HG03460 (cell line): ENCODE measurements around the gene SGMS1.
"Not testable (repeated sequence)": the region's sequence is repeated elsewhere in the genome, so short reads cannot be mapped to it uniquely, and the experiment has no call there.

Experiments used
- ATAC-seq: cut with Tn5 transposase; IDR thresholded peaks from one replicate; pipeline ENCODE4 v1.9.1; 2021; ENCODE audit not compliant: unreplicated experiment

The SGMS1 gene

DNA sequence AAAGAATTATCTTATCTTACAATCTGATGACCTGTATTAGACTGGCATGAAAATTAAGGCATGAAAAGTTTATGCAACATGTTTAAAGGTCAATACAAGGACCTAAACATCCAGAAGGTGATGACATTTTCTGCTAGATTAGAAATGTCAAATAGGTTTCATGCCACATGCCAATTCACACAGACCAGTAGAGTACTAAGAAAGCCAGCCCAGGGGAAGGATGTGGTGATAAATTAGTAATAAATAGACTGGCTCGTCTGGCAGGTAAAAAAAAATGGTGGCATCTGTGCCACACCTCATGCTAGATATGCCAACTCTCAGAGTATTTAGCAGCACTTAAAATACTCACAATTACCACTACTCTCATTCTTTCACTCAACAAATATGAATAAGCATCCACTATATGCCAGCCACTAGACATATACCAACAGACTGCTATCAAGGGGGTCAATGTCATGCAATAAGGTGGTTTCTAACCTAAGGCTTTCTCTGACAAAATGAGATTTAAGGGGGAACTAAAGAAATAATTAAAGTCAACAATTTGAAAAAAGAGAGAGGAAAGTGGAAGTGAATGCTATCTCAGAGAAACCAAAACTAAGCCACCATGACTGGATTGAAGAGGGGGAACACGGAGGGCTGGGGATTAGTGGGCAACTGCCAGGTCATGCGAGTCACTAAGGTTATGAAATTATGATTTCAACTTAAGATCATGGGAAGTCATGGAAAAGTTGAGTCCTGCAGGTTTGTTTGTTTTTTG is 83.5 kb downstream of the SGMS1 start:
- peak; percentile 37 for ATAC-seq

DNA sequence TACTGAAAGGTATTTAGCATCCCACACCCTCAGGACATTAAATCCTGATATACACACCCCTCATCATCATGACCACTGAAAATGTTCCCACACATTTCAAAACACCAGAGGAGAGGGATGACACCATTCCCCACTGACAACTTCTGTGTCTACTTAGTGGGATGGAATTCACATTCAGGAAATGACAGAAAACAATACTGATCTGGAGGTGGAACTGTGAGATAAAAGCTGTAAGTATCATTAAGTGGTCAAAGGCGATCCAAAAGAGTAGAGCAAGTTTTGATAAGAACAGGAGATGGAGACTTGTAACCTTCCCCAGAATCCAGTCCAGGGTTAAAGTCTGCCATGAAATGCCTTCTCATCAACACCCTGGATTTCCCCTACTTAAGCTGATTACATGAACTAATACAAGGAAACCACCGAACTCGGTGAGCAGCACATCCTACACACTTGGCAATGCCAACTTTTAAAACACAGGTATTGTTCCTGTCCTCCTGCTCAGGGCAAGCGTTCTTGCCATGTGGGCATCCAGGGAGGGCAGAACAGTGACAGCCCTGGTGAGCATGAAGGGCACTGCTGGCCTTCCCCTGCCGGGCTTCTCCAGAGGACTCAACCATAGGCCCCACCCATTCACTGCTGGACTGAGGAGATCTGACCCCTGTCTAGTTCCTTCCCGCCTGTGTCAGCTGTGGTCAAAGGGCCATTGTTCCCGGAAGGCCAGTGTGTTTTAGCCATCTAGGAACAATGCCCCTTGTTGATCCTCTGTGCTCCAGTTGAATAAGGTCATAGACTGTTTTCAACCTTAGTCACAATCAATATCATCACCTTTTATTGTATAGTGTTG is 85.0 kb downstream of the SGMS1 start:
- ATAC-seq, result peak; percentile 36

DNA sequence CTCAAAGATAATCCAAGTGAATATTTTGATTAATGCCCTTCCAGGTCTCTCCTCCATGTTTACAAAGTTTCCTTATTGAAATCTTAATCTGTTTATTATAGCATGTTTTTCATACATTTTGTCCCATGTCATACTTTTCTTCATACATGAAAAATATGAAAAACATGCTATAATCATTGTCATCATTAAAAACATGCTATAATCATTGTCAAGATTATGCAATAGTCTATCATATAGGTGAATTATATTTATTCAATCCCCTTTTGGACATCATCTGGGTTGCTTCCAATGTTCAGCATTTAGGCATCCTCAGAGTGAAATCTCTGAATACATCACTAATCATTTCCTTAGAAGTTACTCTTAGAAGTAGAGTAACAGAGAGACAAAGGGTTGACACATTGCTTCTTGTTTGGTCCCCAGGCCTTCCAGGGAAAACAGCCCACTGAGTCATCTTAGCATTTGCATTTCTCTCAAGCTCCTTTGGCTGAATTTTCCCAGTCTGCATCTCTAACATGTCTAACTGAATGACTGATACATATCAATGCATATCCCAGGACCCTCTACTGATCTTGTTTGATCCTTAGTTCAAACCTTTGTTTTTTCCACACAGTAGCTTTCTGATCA is 87.0 kb downstream of the SGMS1 start:
- no peak for ATAC-seq

DNA sequence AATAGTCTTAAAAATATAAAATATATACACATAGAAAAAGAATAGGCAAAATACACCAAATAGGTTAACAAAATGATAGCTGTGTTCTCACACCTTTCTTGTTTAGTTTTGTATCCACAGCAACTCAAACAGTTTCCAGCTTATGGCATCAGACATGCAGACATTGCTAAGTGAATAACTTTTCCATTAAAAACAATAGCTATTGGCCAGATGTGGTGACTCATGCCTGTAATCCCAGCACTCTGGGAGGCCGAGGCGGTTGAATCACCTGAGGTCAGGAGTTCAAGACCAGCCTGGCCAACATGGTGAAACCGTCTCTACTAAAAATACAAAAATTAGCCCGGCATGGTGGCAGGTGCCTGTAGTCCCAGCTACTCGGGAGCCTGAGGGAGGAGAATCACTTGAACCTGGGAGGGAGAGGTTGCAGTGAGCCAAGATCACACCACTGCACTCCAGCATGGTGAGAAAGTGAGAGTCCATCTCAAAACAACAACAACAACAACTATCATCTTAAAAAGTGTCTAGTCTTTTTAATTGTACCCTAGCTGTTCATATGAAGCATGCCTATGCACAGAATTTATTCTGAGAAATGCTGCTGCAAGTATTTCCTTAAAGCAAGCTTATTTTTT is 88.9 kb downstream of the SGMS1 start:
- ATAC-seq, result not testable (repeated sequence)

DNA sequence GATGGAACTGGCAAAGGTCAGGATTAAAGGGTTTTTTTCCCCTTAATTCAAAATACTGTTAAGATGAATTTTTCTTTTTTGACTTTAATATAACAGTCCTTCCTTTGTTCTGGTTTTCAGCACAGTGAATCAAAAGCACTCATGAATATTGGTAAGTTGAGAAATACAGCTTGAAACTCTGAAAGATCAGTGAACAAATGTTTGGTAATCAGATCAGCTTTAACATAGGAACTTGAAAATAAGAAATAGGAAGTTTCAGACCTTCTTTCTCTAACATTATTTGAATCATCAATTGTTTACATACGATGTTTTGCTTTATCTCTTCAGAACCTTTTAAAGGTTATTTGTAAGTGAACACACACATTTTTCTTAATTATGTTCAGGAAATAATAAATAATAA is 90.5 kb downstream of the SGMS1 start:
- ATAC-seq, result no peak

DNA sequence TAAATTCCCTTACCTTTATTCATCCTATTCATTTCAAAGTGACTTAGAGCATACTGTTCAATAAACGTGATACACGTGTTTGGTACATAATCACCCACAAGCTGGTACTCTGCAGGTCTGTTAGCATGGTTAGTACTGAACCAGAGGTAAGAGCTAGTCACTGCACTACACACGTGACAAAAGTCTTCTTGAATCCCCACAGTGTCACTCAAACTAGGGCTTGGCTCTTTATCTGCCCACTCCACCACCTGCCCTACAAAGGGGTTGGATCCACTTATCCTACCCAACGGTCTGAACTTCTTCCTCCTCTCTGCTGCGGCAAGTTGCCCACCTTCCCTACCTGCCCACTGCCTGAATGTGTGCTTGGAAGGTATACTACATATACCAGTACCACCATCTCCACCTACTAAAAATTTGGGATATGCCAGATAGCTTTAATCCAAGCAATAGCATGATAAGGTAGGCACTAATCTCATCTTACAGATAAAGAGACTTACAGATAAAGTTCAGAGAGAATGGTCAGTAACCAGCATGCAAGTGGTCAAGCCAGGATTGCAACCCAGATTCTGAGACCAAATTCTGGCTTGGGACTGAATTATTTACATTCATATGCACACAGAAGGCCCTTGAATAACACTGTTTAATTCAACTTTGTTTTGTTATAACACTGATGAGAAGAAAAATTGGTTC is 92.2 kb downstream of the SGMS1 start:
- no peak for ATAC-seq

DNA sequence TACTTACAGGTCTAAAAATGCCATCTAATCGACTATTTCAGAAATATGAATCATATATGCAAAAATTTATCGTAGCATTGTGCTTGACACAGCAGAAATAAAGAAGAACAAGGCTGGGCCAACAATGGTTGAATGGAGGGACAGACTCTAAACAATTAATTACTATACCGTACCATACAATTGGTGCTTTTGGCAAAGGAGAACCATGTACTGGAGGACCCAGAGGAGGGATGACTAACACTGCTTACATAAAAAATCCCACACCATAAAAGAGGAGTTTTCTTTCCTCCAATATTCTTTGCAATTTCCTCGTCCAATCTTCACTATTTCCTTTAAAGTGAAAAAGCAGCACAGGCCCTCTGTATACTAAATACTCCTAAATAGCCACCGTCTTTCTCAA is 94.1 kb downstream of the SGMS1 start:
- ATAC-seq, result no peak

DNA sequence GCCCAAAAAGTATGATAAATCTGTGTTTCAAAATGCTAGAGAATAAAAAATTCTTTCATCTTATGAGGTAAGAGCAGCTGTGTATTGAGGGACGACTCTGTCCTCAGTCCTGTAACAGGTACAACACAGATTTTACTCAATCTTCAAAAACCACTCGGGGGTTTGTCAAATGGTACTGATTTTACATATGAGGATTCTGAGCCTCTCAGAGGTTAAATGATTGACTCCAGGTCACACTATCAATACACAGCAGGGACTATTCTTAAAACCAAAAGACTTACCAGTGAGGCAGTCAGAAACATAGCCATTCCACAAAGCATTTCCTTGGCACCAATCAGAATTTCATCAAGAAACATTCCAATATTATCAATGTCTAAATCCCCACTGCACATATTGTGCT is 95.5 kb downstream of the SGMS1 start:
- peak; percentile 72 for ATAC-seq

DNA sequence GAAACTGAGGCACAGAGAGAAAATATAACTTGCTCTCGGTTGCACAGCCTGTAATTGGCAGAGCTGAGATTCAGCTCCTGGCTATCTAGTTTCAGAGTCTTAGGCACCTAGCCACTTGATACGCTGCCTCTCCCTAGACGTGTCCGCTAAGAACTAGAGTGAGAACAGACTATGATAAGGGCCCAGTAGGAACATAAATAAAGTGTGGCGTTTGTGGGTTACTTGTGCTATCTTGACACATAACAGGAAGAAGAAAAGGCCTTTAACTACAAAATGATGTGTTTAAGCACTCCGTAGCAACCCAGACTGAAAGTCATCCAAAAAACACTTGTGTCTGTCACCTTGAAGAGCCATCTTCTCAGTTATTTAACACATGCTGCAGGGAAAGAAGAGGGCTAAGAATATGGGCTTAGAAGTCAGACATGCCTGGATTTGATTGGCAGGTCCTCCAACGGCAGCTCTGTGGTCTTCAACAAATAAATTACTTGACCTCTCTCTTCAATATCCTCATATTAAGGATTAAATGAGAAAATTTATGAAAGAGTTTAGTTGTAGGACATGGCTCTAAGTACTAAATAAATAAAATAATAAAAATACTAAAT is 96.2 kb downstream of the SGMS1 start:
- no peak for ATAC-seq

DNA sequence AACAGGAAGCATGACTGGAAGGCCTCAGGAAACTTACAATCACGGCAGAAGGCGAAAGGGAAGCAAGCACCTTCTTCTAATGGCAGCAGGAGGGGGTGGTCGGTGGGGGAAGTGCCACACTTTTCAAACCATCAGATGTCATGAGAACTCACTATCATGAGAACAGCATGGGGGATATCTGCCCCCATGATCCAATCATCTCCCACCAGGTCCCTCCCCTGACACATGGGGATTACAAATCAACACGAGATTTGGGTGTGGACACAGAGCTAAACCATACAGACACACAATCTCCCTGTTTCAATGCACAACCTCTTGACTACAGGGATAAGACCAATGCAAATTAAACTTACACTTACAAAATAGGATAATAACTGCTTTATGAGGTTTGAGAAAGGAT is 97.6 kb downstream of the SGMS1 start:
- no peak for ATAC-seq

DNA sequence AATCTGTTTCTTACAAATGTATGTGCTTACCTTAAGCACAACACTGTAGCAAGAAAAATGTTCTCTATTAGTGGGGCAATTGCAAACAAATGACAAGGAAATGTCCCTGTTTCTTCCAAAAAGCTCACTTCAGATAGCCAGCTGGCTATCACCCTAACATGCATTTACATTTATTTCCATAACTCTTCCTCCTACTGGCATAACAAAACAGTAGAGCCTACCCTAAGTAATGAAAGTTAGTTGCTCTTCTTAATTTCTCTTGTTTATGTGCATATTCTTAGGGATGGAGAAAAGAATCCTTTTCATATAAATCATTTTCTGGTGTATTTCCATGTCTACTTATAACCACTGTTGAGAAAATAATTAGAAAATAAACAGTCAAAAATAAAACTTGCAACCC is 100.4 kb downstream of the SGMS1 start:
- no peak for ATAC-seq

DNA sequence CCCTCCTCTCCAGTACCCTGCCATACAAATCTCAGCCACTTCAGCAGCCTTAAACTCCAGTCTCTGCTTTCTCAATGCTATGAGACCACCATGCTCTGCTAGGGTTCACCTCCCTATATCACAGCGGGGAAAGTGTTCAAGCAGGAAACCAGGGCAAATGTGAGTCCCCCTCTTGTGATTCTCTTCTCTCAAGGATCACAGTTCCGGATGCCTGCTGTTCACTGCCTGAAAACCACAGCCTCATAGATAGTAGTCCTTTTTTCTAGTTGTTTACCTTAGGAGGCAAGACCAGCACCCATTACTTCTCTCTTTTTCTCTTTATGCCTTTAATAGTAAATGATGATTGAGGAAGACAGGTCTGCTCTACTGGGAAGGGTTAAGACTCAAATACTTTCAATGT is 100.8 kb downstream of the SGMS1 start:
- no peak for ATAC-seq

DNA sequence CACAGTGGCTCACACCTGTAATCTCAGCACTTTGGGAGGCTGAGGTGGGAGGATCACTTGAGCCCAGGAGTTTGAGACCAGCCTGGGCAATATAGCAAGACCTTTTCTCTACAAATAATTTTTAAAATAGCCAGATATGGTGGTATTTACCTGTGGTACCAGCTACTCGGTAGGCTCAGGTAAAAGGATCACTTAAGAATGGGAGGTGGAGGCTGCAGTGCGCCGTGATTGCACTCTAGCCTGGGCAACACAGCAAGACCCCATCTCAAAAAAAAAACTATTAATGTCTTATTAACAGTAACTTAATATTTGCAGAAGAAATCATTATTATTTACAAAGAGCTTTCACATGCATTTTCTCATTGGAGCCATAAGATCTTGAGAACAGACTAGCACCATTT is 103.6 kb downstream of the SGMS1 start:
- no peak for ATAC-seq

DNA sequence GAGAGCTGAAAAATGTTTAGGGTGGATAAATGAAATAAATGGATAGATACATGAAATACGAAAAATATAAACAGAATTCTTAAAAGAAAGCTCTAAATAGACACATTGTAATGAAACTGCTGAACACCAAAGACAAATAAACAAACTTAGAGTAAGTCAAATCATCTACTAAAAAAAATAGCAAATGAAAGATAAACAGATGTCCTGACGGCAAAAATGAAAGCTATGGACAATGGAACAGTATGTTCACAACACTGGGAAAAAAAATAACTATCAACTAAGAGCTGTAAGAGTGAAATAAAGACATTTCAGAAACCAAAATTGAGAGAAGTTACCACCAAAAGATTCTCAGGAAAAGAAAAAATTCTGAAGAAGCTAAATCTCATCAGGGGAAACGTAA is 106.1 kb downstream of the SGMS1 start:
- ATAC-seq, result no peak

DNA sequence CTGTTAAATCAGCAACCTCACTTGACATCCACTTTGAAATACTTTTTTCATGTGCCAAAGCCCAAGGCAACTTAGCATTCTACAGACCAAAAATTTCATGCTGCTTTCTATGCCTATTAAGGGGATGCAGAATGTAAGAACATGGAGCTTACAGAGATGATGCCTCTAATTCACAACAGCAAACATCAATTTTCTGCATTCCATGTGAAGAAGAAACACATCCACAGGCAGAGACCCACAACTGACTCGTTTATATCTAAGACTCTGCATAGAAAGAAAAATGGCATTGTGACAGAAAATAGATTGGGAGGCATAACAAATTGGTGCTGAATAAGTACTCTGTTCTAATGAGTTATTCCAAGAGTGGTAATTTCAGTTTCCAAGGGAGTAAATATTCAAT is 107.6 kb downstream of the SGMS1 start:
- no peak for ATAC-seq

DNA sequence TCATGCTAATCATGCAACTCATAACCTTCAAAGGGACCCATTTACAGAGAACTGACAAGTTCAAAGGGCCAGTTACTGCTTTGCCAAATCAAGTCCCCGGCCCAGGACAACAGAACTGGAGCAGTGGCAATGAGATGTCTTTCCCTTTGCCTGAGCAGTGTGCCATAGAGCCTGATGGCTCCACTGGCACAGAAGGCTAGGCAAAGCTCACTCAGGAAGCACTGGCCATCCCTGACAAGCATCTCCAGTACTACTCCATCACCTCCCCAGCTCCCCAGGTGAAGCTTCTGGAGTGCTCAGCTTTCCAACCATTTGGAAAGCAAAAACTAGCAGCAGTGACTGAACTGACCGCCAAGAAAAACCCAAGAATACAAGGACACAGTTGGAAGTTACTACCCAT is 108.3 kb downstream of the SGMS1 start:
- no peak for ATAC-seq

DNA sequence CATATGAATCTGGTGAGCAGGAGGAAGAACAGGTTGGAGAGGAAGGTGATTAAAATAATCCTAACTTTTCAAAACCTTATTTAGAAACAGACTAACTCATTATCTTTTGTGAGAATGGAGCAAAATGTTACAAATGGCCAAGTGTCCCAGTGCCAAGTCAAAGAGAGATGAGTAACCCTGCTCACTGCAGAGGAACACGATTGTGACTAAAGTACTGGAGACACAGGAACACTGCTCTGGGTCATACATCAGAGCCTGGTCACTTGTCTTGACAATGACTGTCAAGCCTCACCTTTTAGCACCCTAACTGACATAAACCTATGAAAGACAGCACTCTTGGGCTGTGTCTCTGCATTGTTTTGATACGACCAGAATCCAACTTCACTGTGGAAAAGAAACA is 108.8 kb downstream of the SGMS1 start:
- ATAC-seq, result no peak

DNA sequence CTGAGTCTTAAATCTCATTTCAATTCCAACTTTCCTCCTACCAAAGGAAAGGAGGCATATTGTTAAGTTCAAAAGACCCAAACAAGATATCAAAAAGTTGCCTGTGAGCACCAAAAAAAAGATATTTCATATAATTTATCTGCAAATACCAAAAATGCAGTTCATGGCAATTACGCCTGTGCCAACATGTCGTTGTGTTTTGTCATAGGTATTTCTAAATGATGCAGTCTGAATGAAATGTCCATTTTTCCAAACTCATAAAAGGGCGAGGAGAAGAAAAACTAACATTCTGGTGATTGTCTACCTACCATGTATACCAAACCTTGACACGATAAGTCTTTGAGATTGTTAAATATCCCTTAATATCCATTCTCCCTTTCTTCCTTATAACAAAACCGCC is 109.8 kb downstream of the SGMS1 start:
- no peak for ATAC-seq

DNA sequence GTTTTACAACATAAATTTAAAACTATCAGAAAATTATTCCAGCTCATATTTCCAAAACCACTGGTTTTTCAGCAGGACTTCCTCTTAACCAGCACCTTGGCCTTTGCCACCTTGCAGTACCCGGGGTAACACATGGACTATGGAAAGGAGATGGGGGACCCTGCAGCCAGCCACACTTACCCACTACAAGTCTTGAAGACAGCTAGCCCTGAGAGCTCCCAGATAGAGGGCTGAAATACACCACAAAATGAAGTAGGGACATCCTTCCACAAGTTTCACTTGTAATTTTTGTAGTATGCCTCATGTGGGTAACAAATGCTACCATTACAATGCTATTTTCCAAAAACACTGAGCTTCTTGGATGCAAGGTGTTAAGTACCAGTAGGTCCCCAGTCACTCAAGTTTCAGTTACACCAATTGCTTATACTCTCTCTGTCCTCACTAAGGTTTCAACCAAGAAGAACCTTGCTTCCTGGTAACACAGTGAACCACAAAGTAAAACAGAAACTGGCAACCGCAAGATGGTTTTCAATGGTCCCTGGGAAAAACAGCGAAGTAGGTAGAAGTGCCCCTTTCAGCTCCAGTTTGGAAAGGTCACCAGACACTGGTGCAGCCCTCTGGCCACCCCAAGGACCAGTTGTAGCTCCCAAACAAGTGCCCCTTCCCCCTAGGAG is 110.9 kb downstream of the SGMS1 start:
- peak; percentile 40 for ATAC-seq

DNA sequence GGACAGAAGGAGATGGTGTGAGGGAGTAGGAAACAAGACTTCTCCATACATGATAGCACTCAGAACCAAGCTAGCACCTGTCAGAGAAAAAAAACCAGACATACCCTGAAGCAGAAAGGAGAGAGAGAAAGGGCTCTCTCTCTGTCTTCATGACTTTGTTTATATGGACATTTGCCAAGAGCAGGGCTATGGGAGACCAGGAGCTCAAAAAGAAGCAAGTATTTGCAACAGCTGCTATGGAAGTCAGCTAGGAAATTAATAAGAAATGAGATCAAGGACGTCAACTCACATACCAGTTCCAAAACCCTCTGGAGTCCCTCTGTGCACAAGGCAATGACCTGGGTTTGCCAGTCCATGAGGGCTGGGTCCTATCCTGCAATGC is 111.6 kb downstream of the SGMS1 start:
- ATAC-seq, result no peak
